HG03280 (cell line): ENCODE measurements around the gene BARD1.
"Not testable (repeated sequence)": the region's sequence is repeated elsewhere in the genome, so short reads cannot be mapped to it uniquely, and the experiment has no call there.

ENCODE experiments used
- ATAC-seq: cut with Tn5 transposase; IDR thresholded peaks from one replicate; pipeline ENCODE4 v1.9.1; 2021; ENCODE audit warnings: mild to moderate bottlenecking, moderate library complexity; ENCODE audit not compliant: unreplicated experiment

BARD1 gene

GRCh38 chr2:214808981-214809750 is at the start of gene BARD1:
TSS of gene BARD1 (minus strand) at chr2:214809683. CDS start at chr2:214809569, 114 bp downstream.
- ATAC-seq, result peak; percentile 20

- ATAC-seq, result no peak
These were observed 46.7 kb upstream of the BARD1 start for GRCh38 chr2:214856137-214856536.

GRCh38 chr2:214853906-214854305 is 44.4 kb upstream of the BARD1 start:
- ATAC-seq, result no peak

GRCh38 chr2:214843823-214844222 is 34.3 kb upstream of the BARD1 start:
- no peak for ATAC-seq

GRCh38 chr2:214839464-214839863 is 30.0 kb upstream of the BARD1 start:
- peak; percentile 79 for ATAC-seq

GRCh38 chr2:214837466-214837865 is 28.0 kb upstream of the BARD1 start:
- ATAC-seq, result no peak

DNA sequence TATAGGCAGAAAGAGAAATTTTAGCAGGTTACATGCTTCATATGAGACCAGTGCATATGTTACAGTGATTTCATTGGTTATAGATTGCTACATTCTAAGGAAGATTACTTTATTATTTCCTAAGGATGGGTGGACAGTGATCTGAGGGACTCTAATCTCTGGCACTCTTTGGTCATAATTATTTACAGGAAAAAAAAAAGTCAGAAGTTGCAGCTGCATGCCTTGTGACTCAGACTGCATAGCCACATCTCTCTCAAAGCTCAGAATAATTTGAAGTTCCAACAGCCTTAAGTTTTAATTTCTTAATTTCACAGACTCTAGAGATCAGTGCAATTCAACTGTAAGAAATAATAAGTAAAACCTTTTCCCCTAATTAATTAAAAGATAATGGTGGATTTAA is 27.1 kb upstream of the BARD1 start:
- no peak for ATAC-seq

- no peak for ATAC-seq
These were observed 21.4 kb upstream of the BARD1 start for GRCh38 chr2:214830794-214831346.

DNA sequence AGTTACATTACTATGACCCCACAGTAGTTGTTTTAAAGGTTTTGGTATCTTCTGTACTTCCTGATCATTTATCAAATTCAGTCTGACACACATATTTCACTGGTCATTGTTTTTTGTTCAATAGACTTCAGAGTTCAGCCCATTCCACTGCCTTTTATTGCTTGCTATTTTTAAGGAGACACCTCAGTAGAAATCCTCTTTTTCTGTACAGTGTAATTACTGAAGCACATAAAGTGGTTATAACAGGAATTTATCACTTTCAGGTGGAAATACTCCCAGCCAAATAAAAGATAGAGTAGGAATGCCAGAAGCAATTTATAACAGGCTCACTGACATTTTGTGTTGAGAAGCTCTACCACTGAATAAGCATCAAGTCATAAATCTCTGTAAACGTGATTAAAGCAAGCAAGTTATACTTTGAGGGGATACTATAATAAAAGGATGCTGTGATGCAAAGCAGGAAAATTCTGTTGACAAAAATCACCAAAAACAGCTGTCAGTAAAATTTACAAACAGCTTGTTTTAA is 6.6 kb upstream of the BARD1 start:
- ATAC-seq, result no peak

GRCh38 chr2:214810671-214811070 is 1.2 kb upstream of the BARD1 start:
- no peak for ATAC-seq

- peak; percentile 91 for ATAC-seq
These were observed 475 bp upstream of the BARD1 start for GRCh38 chr2:214809751-214810564.

- ATAC-seq, result no peak
These were observed 1.8 kb downstream of the BARD1 start for GRCh38 chr2:214807653-214808052.

DNA sequence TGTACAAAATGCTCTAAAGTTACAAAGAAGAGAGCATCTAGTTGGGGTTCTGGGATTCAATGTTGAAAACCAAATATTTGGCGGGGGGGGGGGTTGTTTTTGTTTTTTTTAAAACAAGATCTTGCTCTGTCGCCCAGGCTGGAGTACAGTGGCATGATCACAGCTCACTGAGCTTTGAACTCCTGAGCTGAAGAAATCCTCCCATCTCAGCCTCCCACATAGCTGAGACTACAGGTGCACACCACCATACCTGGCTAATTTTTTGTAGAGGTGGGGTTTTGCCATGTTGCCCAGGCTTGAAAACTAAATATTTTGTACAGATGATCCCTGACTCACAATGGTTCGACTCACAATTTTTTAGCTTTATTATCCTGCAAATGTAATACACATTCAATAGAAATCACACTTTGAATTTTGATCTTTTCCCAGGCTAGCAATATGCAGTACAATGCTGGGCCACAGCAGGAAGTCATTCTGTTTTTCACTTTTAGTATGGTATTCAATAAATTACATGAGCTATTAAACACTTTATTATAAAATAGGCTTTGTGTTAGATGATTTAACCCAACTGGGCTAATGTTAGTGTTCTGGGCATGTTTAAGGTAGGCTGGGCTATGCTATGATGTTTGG is 7.6 kb downstream of the BARD1 start:
- no peak for ATAC-seq

DNA sequence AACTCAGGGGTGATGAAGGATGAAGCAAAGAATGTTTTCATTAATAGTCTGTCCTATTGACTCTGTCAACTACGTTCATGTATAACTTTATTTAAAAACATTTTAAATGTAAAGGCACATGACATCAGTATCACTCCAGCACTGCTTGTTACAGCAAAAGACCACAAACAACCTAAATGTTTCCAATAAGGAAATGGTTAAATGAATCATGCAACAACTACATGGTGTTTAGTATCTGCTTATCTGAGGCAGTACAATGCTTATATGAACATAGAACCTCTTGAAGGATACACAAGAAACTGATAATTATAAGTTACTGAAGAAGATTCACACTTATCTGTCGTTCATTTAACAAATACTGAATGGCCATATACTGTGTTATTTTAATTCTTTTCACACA is 8.4 kb downstream of the BARD1 start:
- ATAC-seq, result no peak

GRCh38 chr2:214800180-214800579 is 9.3 kb downstream of the BARD1 start:
- no peak for ATAC-seq

DNA sequence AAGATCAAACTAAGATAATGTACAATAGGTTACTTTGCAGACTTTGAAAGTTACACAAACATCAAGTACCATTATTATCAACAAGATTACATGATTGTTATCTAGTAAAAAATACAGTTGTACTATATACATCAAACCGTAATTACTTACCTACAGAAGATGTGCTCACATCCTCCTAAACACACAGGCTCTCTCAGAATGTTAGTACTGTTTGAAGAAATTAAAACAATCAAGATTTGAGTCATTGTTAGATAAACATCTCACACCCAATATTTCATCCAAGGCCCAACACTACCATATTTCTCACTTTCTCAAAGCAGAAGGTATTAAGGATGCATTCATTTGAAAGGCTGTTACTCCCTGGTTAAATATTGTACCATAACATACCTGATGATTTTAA is 12.6 kb downstream of the BARD1 start:
- no peak for ATAC-seq

DNA sequence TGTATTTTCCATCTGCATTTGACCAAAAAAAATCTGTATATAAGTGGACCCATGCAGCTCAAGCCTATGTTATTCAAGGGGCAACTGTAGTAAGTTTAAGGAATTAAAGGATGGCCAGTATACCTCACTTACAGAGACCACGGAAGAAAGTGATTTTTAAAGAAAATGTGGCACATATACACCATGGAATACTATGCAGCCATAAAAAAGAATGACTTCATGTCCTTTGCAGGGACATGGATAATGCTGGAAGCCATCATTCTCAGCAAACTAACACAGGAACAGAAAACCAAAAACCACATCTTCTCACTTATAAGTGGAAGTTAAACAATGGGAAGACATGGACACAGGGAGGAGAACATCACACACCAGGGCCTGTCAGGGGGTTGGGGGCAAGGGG is 26.3 kb downstream of the BARD1 start:
- not testable (repeated sequence) for ATAC-seq

GRCh38 chr2:214782671-214783070 is 26.8 kb downstream of the BARD1 start:
- no peak for ATAC-seq

GRCh38 chr2:214781226-214781625 is 28.3 kb downstream of the BARD1 start:
- no peak for ATAC-seq

GRCh38 chr2:214775971-214776370 is 33.5 kb downstream of the BARD1 start:
- no peak for ATAC-seq

- ATAC-seq, result no peak
These were observed 35.4 kb downstream of the BARD1 start for GRCh38 chr2:214774108-214774507.
